Right hindlimb (tissue), 1 donor: ENCODE data around the gene IFT122.
A peak's percentile ranks its signal among the peaks of the same experiment; 100 is the strongest.

Experiments used
- DNase-seq: peaks from one replicate; pipeline ENCODE4 v3.0.0-alpha.2; 2018

Gene IFT122

DNA sequence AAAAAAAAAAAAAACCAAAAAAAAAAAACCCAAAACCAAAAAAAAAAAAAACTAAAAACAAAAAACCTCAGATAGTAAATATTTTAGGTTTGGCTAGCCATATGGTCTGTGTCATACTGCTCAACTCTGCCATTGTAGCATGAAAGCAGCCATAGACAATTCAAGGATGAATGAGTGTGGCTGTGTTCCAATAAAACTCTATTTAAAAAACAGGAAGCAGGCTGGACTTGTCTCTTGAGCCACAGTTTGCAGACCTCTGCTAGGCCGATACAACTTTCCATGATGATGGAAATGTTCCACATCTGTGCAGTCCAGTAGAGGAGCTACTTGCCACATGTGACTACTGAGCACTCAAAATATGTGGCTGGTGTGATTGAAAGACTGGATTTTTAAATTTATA is 22.7 kb upstream of the IFT122 start:
- DNase-seq = peak; percentile 32

- DNase-seq = no peak
Observed at GRCh38 chr3:129418041-129418973, 21.7 kb upstream of the IFT122 start.

GRCh38 chr3:129419476-129419875 is 20.5 kb upstream of the IFT122 start:
- no peak for DNase-seq

DNA sequence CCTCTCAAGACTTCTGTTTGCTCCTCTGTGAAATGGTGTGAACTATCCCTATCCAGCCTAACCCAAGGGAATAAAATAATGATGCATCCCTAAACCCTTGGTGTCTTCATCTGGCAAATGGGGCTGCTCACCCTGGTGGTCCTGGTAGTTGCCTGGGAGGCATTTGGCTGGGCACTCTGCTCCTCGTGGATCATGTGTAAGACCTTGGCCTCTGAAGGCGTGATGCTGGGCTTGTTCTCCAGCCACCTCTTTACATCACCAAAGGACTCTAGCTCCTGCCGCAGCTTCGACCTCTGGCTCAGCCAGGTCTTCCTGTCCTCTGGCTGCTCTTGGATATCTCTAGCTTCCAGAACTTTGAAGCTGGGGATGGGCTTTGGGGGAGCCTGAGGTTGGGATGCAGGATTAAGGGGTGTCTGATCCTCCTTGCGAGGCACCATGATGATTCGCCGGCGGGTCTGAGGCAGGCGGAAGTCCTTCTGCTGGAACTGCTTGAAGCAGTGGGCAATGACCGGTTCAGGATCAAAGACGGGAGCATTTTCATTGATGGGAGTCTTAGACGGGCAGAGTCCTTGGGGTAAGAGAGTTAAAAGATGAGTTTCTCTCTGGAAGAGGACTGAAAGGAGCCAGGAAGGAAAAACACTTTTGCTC is 18.7 kb upstream of the IFT122 start:
- DNase-seq = no peak

GRCh38 chr3:129421988-129422745 is 17.9 kb upstream of the IFT122 start:
- DNase-seq = no peak

DNA sequence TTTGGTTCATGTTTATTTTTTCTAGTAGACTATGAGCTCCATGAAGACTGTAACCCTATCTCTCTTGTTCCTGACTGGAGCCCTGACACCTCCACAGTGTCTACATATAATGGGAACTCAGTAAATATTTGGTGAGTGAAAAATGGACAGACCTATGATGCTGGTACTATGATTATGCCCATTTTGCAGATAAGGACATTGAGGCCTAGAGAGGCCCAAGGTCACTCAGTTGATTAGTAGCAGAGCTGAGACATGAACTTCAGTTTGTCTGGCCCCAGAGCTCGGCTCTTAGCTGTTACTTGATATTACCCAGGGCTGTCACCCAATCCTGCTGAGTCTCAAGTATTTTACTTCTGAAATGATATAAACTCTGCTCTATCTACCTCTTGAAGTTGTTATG is 17.1 kb upstream of the IFT122 start:
- no peak for DNase-seq

DNA sequence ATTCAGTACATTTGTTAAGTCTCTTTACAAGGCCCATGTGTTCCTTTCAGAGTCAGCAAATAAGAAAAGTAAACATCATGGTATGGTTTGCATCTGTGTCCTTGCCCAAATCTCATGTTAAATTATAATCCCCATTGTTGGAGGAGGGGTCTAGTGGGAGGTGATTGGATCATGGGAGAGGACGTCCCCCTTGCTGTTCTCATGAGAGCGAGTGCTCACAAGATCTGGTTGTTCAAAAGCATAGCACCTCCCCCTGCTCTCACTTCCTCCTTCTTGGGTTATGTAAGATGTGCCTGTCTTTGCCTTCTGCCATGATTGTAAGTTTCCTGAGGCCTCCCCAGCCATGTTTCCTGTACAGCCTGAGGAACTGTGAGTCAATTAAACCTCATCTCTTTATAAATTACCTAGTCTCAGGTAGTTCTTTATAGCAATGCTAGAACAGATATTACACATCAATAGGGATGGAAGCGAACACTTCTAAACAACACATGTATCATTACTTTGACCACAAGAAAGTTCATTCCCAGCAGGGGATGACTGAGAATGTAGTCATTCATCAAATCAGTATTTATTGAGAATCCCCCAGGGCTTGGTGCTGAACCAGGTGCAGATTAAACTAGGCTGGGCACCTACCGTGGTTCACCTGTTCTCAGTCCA is 15.7 kb upstream of the IFT122 start:
- no peak for DNase-seq

DNA sequence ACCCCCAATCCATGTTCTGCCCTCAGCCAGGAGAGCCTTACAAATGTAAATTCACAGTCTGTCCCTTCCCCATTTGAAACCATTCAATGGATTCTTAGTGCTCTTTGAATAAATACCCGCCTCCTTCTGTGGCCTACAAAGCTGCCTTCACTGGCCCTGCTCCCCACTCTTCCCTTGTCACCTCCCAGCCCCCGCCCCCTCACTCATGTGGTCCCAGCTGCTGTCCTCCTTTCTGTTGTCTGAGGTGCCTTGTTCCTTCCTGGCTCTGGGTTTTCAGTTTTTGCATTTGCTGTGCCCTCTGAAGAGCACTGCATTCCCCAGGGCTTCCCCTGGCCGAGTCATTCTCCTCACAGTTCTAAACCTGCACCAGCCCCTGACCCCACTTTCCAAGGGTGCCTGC is 14.8 kb upstream of the IFT122 start:
- DNase-seq = no peak

- DNase-seq = no peak
Observed at GRCh38 chr3:129425619-129426018, 14.4 kb upstream of the IFT122 start.

DNA sequence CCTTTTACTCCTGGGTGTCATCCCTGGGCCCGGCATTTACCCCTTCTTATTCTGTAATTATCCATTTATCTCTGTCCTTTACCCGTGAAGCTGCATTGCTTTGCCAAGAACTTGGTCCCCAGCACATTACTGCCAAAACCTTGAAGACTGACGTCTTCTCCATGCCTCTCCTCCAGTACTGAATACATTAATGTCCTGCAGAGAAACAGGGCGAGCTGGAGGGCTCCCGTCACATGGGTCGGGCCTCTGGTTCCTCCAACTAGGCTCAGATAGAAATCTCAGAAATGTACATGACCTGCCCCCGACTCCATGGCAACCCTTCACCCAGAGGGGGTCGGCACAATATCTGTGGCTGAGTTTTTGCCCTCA is 12.0 kb upstream of the IFT122 start:
- no peak for DNase-seq

DNA sequence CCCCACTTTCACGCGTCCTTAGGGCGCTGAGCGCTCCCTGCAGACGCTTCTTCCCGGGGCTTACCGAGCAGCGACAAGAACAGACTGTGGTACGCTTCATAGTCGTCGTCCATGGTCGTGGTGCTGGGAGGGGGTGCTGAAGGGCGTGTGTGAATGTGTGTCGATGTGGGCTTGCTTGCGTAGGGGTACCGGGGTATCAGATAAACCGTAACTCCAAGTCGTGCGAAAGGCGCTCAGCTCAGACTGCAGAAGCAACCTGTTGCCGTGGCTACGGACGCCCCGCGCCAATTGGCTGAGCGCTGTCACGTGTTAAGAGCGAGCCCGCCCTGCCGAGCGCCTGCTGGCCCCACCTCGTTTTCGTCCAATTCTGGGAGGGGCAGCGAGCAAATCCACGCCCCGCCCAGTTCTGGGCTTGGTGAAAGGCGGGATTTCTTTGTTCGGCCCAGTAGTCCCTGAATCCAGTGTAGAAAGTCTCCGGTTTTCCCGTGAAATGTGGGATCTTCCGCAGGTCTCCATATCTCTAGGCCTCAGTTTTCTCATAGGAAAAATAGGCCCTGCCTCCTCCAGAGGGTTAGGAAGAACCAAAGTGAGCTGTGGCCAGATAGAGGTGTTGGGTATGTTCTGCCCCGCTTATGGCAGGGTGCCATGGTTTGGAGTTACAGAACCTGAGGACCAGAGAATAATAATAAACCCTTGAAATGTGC is 11.5 kb upstream of the IFT122 start, which contains the start of gene EFCAB12:
TSS of gene EFCAB12 (minus strand) at position 261 of the 704 bp plus-strand sequence. CDS start at position 113, 148 bp downstream.
- peak; percentile 97 for DNase-seq

- DNase-seq = no peak
Observed at GRCh38 chr3:129429080-129429451, 11.0 kb upstream of the IFT122 start.

DNA sequence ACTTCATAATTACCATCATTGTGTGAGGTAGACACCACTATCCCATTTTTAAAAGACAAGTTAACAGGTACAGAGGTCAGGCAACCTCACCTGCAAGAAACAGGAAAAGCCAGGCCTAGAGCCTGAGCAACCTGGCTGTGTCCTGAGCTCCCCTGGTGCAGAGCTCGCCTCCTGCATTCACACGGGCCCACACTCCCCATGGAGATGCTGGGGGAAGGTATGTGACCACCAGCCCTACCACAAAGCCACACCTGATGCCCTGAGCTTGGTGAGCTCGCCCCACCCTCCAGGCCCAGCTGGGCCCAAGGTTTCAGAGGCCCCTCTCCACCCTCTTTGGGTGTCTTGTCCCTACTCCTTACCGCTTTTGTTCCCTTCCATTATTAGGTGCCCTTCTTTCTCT is 10.4 kb upstream of the IFT122 start:
- DNase-seq = no peak

- DNase-seq = no peak
Observed at GRCh38 chr3:129432036-129432435, 8.0 kb upstream of the IFT122 start.

DNA sequence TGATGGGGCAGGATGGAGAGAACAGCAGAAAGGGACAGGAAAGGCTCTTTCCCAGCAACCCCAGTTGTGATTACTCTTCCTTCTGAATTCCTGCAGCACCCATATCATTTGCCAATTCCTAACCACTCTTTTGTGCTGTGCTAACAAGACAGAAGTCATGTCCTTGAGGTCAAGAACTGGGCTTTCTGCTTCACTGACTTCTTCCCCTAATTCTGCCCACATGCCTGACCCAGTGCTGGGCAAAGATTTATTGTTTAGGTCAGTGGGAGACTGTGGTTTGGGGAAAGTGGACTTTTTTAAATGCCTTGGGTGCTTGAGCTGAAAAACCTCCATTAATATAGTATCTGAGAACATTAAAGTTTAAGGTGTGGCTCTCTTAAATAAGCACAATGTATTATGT is 7.4 kb upstream of the IFT122 start:
- DNase-seq = no peak

GRCh38 chr3:129433565-129433964 is 6.5 kb upstream of the IFT122 start:
- no peak for DNase-seq

- DNase-seq = no peak
Observed at GRCh38 chr3:129434140-129434539, 5.9 kb upstream of the IFT122 start.

DNA sequence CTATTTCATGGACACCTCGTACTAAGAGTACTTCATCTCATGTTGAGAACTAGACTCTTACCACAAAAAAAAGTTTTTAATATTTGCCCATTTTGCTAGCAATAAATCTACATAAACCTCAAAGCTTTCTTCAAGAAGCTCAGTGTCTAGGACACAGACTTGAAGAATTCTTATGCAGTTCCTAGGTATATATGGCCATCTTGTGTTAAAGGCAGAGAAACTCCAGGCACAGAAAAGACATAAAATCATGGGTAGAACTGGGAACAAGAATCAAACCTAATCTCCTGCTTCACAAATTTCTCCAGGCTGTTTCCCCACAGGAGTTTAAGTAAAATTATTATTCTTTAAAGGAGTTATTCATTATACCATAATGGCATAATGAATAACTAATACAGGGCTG is 4.7 kb upstream of the IFT122 start:
- DNase-seq = no peak

DNA sequence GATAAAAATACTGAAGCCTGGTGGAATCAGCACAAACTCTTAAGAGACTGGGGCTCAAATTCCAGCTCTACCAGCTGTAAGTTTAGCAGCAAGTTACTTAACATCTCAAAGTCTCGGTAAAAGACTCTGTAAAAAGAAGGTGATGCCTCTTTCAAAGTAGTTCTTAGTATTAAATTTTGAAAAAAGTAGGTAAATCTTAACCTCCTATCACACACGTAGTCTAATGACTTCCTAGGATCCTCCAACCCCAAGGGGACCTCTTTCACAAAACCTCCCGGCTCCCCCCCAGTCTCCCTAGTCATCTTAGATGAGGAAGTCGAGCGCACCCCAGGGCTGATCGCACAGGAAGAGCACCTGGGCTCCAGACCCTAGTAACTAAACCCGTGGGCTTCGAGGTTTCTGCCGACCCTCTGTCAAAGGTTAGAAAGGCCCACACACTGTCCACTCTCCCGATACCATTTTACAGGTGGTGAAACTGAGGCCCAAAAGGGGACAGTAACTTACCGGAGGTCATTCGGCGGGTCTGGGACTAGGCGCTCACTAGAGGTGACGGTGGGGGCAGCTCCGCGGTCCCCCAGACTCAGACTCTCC is 703 bp upstream of the IFT122 start:
- DNase-seq = no peak

GRCh38 chr3:129440618-129441190 is 680 bp downstream of the IFT122 start:
- DNase-seq = no peak

DNA sequence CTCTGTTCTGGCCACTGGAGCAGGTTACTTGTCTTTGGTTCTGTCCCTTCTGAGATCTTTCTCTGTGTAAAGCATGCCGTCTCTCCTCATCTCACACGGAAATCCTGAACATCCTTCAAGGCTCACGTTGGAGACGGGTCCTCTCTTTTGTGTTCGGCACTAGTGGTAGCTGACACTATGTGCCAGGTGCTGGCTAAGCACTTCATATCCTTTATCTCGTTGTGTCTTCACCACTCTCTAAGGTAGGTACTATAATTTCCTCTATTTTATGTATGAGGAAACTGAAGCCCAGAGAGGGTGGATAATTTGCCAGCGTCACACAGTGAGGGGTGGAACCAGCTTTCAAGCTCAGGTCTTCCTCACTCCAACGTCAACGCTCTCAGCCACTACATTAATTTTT is 1.2 kb downstream of the IFT122 start:
- DNase-seq = no peak

GRCh38 chr3:129441782-129442181 is 1.8 kb downstream of the IFT122 start:
- DNase-seq = peak; percentile 72
